Endodermal cell (in vitro differentiated cells): Measurements from ENCODE around the gene VOPP1. TPM values are rescaled to one million over a fixed set of nuclear protein-coding genes. Genes with fewer than 3 reads are reported as not detected.

Experiments
- DNase-seq: peaks from one replicate; pipeline ENCODE4 v3.0.0-alpha.2; 2017
- H3K27ac ChIP-seq: 2 replicates; pipeline ENCODE4 v1.5.1; 2013; ENCODE audit warnings: mild to moderate bottlenecking, low read depth, low read length, moderate library complexity
- H3K27me3 ChIP-seq: 2 replicates; pipeline ENCODE4 v1.6.1; 2013; ENCODE audit warnings: mild to moderate bottlenecking, low read length, moderate library complexity; ENCODE audit not compliant: insufficient read depth, control insufficient read depth, poor library complexity, severe bottlenecking
- H3K36me3 ChIP-seq: 2 replicates; pipeline ENCODE4 v1.7.0; 2013; ENCODE audit warnings: mild to moderate bottlenecking, low read length, moderate library complexity; ENCODE audit not compliant: control insufficient read depth, insufficient read depth
- H3K4me1 ChIP-seq: one replicate; pipeline ENCODE4 v1.7.0; 2013; ENCODE audit warnings: low read length; ENCODE audit not compliant: control insufficient read depth, insufficient read depth
- H3K4me3 ChIP-seq: 2 replicates; pipeline ENCODE4 v1.5.1; 2013; ENCODE audit warnings: mild to moderate bottlenecking, low read length, moderate library complexity
- H3K9ac ChIP-seq: 2 replicates; pipeline ENCODE4 v1.6.1; 2013; ENCODE audit warnings: mild to moderate bottlenecking, low read length, moderate library complexity; ENCODE audit not compliant: poor library complexity, severe bottlenecking; ENCODE audit errors: extremely low read depth
- H3K9me3 ChIP-seq: 2 replicates; pipeline ENCODE4 v1.6.1; 2013; ENCODE audit warnings: mild to moderate bottlenecking, low read length, moderate library complexity; ENCODE audit not compliant: control insufficient read depth
- H3K27ac Mint-ChIP-seq: 2 replicates; pipeline ENCODE4 v1.8.0; 2020; ENCODE audit warnings: mixed read lengths
- H3K27me3 Mint-ChIP-seq: 2 replicates; pipeline ENCODE4 v1.8.0; 2021; ENCODE audit warnings: mild to moderate bottlenecking, mixed read lengths; ENCODE audit not compliant: insufficient read depth
- H3K36me3 Mint-ChIP-seq: 2 replicates; pipeline ENCODE4 v1.8.0; 2020; ENCODE audit warnings: low read depth, mixed read lengths
- H3K4me1 Mint-ChIP-seq: 2 replicates; pipeline ENCODE4 v1.8.0; 2020; ENCODE audit warnings: mixed read lengths
- H3K4me3 Mint-ChIP-seq: 2 replicates; pipeline ENCODE4 v1.8.0; 2020; ENCODE audit warnings: mild to moderate bottlenecking, moderate library complexity, mixed read lengths
- H3K9me3 Mint-ChIP-seq: 2 replicates; pipeline ENCODE4 v1.8.0; 2020; ENCODE audit warnings: mild to moderate bottlenecking, mixed read lengths
- CTCF ChIP-seq: fragments of 200-600 bp; sonication (generic); conservative IDR thresholded peaks from 2 replicates; pipeline ENCODE4 v1.5.0; 2021; ENCODE audit warnings: antibody characterized with exemption, mild to moderate bottlenecking
- WGBS, 2 experiments: methylation state at CpG; one replicate each; pipeline versions ENCODE4 v1.1.5 to v1.1.7; 2013; ENCODE audit warnings: missing lambda C conversion rate in 2 of 2, mixed read lengths in 1 of 2; ENCODE audit not compliant: insufficient coverage in 1 of 2, insufficient read length in 1 of 2; 5-methylcytosine and 5-hydroxymethylcytosine counted together
- total RNA-seq, 2 donors: library from RNA; stranded (reverse); fragmentation: NEBNext Ultra II Directional in 1 of 2; extraction: Animal tissue kit (Norgen Biotek cat#: 25700) in 1 of 2; gene quantifications; 2 replicates in 1 of 2; 3 replicates in 1 of 2; pipeline ENCODE4 v1.2.1, GENCODE V29; 2021

Gene VOPP1
- total RNA-seq, 2 donors from 2014 or later: 48.8 to 53.6 TPM

DNA sequence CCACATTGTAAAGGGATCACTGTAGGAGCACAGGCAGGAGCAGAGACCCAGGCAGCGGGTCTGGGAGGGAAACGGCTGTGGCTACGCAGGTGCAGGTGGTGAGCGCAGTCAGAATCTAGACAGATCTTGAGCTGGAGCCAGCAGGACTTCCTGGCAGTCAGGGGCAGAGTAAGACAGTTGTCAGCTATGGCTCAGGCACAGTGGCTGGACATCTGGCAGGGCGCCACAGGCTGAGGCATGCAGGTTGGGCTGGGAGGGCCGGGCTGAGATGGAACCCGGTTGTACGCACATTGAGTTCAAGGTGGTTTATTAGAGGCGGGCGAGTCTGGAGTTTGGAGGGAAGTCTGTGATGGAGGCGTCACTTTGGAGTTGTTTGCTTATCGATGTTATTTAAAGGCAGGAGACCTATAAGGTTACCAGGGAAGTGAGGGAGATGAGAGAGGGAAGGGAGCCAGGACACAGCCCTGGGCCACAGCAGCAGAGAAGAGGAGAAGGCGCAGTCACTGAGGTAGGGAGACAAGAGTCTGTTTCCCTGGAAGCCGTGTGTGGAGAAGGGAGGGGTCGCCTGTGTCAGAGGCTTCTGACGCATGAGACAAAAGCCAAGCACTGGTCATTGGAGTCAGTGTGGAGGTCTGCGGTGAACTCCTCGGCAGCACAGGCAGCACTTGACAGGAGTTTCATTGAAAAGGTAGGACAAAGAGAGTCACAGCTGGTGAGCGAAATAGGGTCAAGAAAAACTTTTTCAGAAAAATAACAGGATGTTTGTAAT lies 133.4 kb downstream of the VOPP1 start:
- H3K9ac ChIP-seq: no peak overlapping the region
- H3K36me3 ChIP-seq: no peaks in the 10 kb centered on the region
- DNase-seq: no peak
- H3K4me1 Mint-ChIP-seq: peaks cover 8% of the 10 kb centered on the region
- 85 to 91% methylated on average over 13 to 19 of the region's 19 CpGs for WGBS, 2 experiments
- no peaks in the 10 kb centered on the region for H3K36me3 Mint-ChIP-seq
- H3K27me3 Mint-ChIP-seq: peaks cover 7% of the 10 kb centered on the region
- no peaks in the 10 kb centered on the region for H3K9me3 Mint-ChIP-seq
- H3K4me1 ChIP-seq: peaks cover 5% of the 10 kb centered on the region
- TF ChIP-seq CTCF: no peak
- H3K4me3 ChIP-seq: no peak overlapping the region
- no peak overlapping the region for H3K27ac ChIP-seq
- no peaks in the 10 kb centered on the region for H3K27me3 ChIP-seq
- H3K27ac Mint-ChIP-seq: no peak overlapping the region
- no peak overlapping the region for H3K4me3 Mint-ChIP-seq
- H3K9me3 ChIP-seq: no peaks in the 10 kb centered on the region

GRCh38 chr7:55438085-55438756 lies 134.1 kb downstream of the VOPP1 start:
- Histone ChIP-seq H3K27ac (no peak overlapping the region), H3K9ac (no peak overlapping the region), H3K4me3 (no peak overlapping the region), H3K9me3 (no peaks in the 10 kb centered on the region), H3K27me3 (no peaks in the 10 kb centered on the region), H3K4me1 (peaks cover 5% of the 10 kb centered on the region), H3K36me3 (no peaks in the 10 kb centered on the region)
- 92 to 95% methylated on average over 11 to 13 of the region's 13 CpGs for WGBS, 2 experiments
- TF ChIP-seq CTCF: no peak
- peaks cover 8% of the 10 kb centered on the region for H3K4me1 Mint-ChIP-seq
- DNase-seq: no peak
- no peak overlapping the region for H3K27ac Mint-ChIP-seq
- no peaks in the 10 kb centered on the region for H3K9me3 Mint-ChIP-seq
- H3K4me3 Mint-ChIP-seq: no peak overlapping the region
- no peaks in the 10 kb centered on the region for H3K36me3 Mint-ChIP-seq
- H3K27me3 Mint-ChIP-seq: peaks cover 7% of the 10 kb centered on the region

GRCh38 chr7:55437375-55437774 lies 134.9 kb downstream of the VOPP1 start:
- H3K36me3 ChIP-seq: no peaks in the 10 kb centered on the region
- WGBS, 2 experiments: 83 to 100% methylated on average over 1 of the region's 1 CpG
- H3K27me3 ChIP-seq: no peaks in the 10 kb centered on the region
- Mint-ChIP-seq H3K36me3 (no peaks in the 10 kb centered on the region), H3K4me3 (no peak overlapping the region), H3K4me1 (peaks cover 8% of the 10 kb centered on the region), H3K27me3 (peaks cover 7% of the 10 kb centered on the region), H3K27ac (no peak overlapping the region), H3K9me3 (no peaks in the 10 kb centered on the region)
- no peak overlapping the region for H3K9ac ChIP-seq
- DNase-seq: no peak
- no peak for TF ChIP-seq CTCF
- no peak overlapping the region for H3K27ac ChIP-seq
- H3K4me1 ChIP-seq: peaks cover 5% of the 10 kb centered on the region
- H3K9me3 ChIP-seq: no peaks in the 10 kb centered on the region
- no peak overlapping the region for H3K4me3 ChIP-seq
